Gastroesophageal sphincter (tissue), 3 donors: ENCODE measurements around the gene RAB11FIP5.

Source experiments
- CTCF ChIP-seq, 4 experiments: fragments of 200-600 bp in 2 of 4; fragments of 450-650 bp in 2 of 4; sonication (generic) in 1 of 4; IDR thresholded peaks; one replicate each; pipeline ENCODE4 v1.5.1; 2017 to 2019; ENCODE audit warnings: antibody characterized with exemption in 4 of 4, mild to moderate bottlenecking in 2 of 4, moderate library complexity in 2 of 4
- POLR2A ChIP-seq, 2 donors: fragments of 450-650 bp; IDR thresholded peaks; one replicate each; pipeline ENCODE4 v1.6.1; 2017; ENCODE audit warnings: antibody characterized with exemption in 2 of 2, mild to moderate bottlenecking in 2 of 2, moderate library complexity in 1 of 2

- TF ChIP-seq CTCF (IDR thresholded peaks at IDR 0.05) (no peak), POLR2A (IDR thresholded peaks at IDR 0.05) (no peak)
Observed at GRCh38 chr2:73107211-73107926, 5.4 kb downstream of the RAB11FIP5 start.
